ENCODE results near the gene THAP4.
A peak's percentile ranks its signal among the peaks of the same experiment; 100 is the strongest.

THAP4 gene

GRCh38 chr2:241645056-241645914, 8.3 kb upstream of the THAP4 start:
- DNase-seq (ENCODE audit: insufficient read length, low spot score) (no peak), FAIRE-seq (no peak)
- TF ChIP-seq SPI1 (IDR thresholded peaks at IDR 0.05; ENCODE audit: low read depth, low read length) (no peak), PAX5 (IDR thresholded peaks at IDR 0.05; ENCODE audit: insufficient read depth, low read length, severe bottlenecking) (no peak), TAF1 (IDR thresholded peaks at IDR 0.05; ENCODE audit: low read depth, low read length) (no peak), POLR2A (IDR thresholded peaks at IDR 0.05; ENCODE audit: low read depth, low read length) (no peak), POLR2AphosphoS5 (IDR thresholded peaks at IDR 0.05; ENCODE audit: low read depth, low read length) (no peak), POU2F2 (IDR thresholded peaks at IDR 0.05; ENCODE audit: low read depth, low read length) (no peak)

GRCh38 chr2:241641631-241642030, 4.7 kb upstream of the THAP4 start:
- FAIRE-seq (no peak), DNase-seq (ENCODE audit: insufficient read length, low spot score) (no peak)
- TF ChIP-seq TAF1 (IDR thresholded peaks at IDR 0.05; ENCODE audit: low read depth, low read length) (no peak), SPI1 (IDR thresholded peaks at IDR 0.05; ENCODE audit: low read depth, low read length) (no peak), POLR2A (IDR thresholded peaks at IDR 0.05; ENCODE audit: low read depth, low read length) (no peak), POLR2AphosphoS5 (IDR thresholded peaks at IDR 0.05; ENCODE audit: low read depth, low read length) (no peak), PAX5 (IDR thresholded peaks at IDR 0.05; ENCODE audit: insufficient read depth, low read length, severe bottlenecking) (no peak), POU2F2 (IDR thresholded peaks at IDR 0.05; ENCODE audit: low read depth, low read length) (no peak)

GRCh38 chr2:241640165-241640795, 3.3 kb upstream of the THAP4 start:
- FAIRE-seq (no peak), DNase-seq (ENCODE audit: insufficient read length, low spot score) (no peak)
- TF ChIP-seq POU2F2 (IDR thresholded peaks at IDR 0.05; ENCODE audit: low read depth, low read length) (no peak), SPI1 (IDR thresholded peaks at IDR 0.05; ENCODE audit: low read depth, low read length) (no peak), POLR2A (IDR thresholded peaks at IDR 0.05; ENCODE audit: low read depth, low read length) (no peak), TAF1 (IDR thresholded peaks at IDR 0.05; ENCODE audit: low read depth, low read length) (no peak), PAX5 (IDR thresholded peaks at IDR 0.05; ENCODE audit: insufficient read depth, low read length, severe bottlenecking) (no peak), POLR2AphosphoS5 (IDR thresholded peaks at IDR 0.05; ENCODE audit: low read depth, low read length) (no peak)

- DNase-seq (ENCODE audit: insufficient read length, low spot score) (no peak), FAIRE-seq (no peak)
- no peak for TF ChIP-seq PAX5 (IDR thresholded peaks at IDR 0.05; ENCODE audit: insufficient read depth, low read length, severe bottlenecking)
- no peak for TF ChIP-seq POLR2A (IDR thresholded peaks at IDR 0.05; ENCODE audit: low read depth, low read length)
- TF ChIP-seq POLR2AphosphoS5 (IDR thresholded peaks at IDR 0.05; ENCODE audit: low read depth, low read length) = no peak
- TF ChIP-seq POU2F2 (IDR thresholded peaks at IDR 0.05; ENCODE audit: low read depth, low read length) = no peak
- TF ChIP-seq TAF1 (IDR thresholded peaks at IDR 0.05; ENCODE audit: low read depth, low read length) = no peak
- TF ChIP-seq SPI1 (IDR thresholded peaks at IDR 0.05; ENCODE audit: low read depth, low read length) = no peak
Observed at GRCh38 chr2:241639385-241639784, 2.4 kb upstream of the THAP4 start.

- DNase-seq (ENCODE audit: insufficient read length, low spot score) (no peak), FAIRE-seq (no peak)
- TF ChIP-seq POLR2A (IDR thresholded peaks at IDR 0.05; ENCODE audit: low read depth, low read length) (no peak), PAX5 (IDR thresholded peaks at IDR 0.05; ENCODE audit: insufficient read depth, low read length, severe bottlenecking) (no peak), TAF1 (IDR thresholded peaks at IDR 0.05; ENCODE audit: low read depth, low read length) (no peak), POLR2AphosphoS5 (IDR thresholded peaks at IDR 0.05; ENCODE audit: low read depth, low read length) (no peak), POU2F2 (IDR thresholded peaks at IDR 0.05; ENCODE audit: low read depth, low read length) (no peak), SPI1 (IDR thresholded peaks at IDR 0.05; ENCODE audit: low read depth, low read length) (no peak)
Observed at GRCh38 chr2:241638940-241639339, 2.0 kb upstream of the THAP4 start.

- TF ChIP-seq SPI1 (IDR thresholded peaks at IDR 0.05; ENCODE audit: low read depth, low read length) = no peak
- FAIRE-seq (no peak), DNase-seq (ENCODE audit: insufficient read length, low spot score) (peak; percentile 57)
Observed at GRCh38 chr2:241637795-241638660, 1.1 kb upstream of the THAP4 start.

- peak; percentile 59 for DNase-seq (ENCODE audit: insufficient read length, low spot score)
- FAIRE-seq = peak; percentile 52
- no peak for TF ChIP-seq POLR2AphosphoS5 (IDR thresholded peaks at IDR 0.05; ENCODE audit: low read depth, low read length)
- TF ChIP-seq PAX5 (IDR thresholded peaks at IDR 0.05; ENCODE audit: insufficient read depth, low read length, severe bottlenecking) = no peak
- no peak for TF ChIP-seq POU2F2 (IDR thresholded peaks at IDR 0.05; ENCODE audit: low read depth, low read length)
- no peak for TF ChIP-seq SPI1 (IDR thresholded peaks at IDR 0.05; ENCODE audit: low read depth, low read length)
- no peak for TF ChIP-seq POLR2A (IDR thresholded peaks at IDR 0.05; ENCODE audit: low read depth, low read length)
- no peak for TF ChIP-seq TAF1 (IDR thresholded peaks at IDR 0.05; ENCODE audit: low read depth, low read length)
Observed at GRCh38 chr2:241636182-241637017, 558 bp downstream of the THAP4 start.

GRCh38 chr2:241635756-241636155, 1.2 kb downstream of the THAP4 start:
- no peak for TF ChIP-seq POLR2A (IDR thresholded peaks at IDR 0.05; ENCODE audit: low read depth, low read length)
- TF ChIP-seq POU2F2 (IDR thresholded peaks at IDR 0.05; ENCODE audit: low read depth, low read length) = no peak
- TF ChIP-seq PAX5 (IDR thresholded peaks at IDR 0.05; ENCODE audit: insufficient read depth, low read length, severe bottlenecking) = no peak
- TF ChIP-seq SPI1 (IDR thresholded peaks at IDR 0.05; ENCODE audit: low read depth, low read length) = no peak
- no peak for TF ChIP-seq POLR2AphosphoS5 (IDR thresholded peaks at IDR 0.05; ENCODE audit: low read depth, low read length)
- TF ChIP-seq TAF1 (IDR thresholded peaks at IDR 0.05; ENCODE audit: low read depth, low read length) = no peak
- DNase-seq (ENCODE audit: insufficient read length, low spot score) = no peak
- FAIRE-seq = no peak

All from GM12891 (cell line).